VCaP (cell line): ENCODE results near the gene DDX5.
"Not testable (repeated sequence)": the region's sequence is repeated elsewhere in the genome, so short reads cannot be mapped to it uniquely, and the experiment has no call there.

Experiments used
- H3K27ac ChIP-seq: fragments of 450-650 bp; 2 replicates; pipeline ENCODE4 v1.5.1; 2017
- TF ChIP-seq, protein P1 (sequence below): fragments of 450-650 bp; conservative IDR thresholded peaks from 2 replicates; pipeline ENCODE4 v1.5.1; 2017; ENCODE audit warnings: mild to moderate bottlenecking, moderate library complexity

Gene DDX5

DNA sequence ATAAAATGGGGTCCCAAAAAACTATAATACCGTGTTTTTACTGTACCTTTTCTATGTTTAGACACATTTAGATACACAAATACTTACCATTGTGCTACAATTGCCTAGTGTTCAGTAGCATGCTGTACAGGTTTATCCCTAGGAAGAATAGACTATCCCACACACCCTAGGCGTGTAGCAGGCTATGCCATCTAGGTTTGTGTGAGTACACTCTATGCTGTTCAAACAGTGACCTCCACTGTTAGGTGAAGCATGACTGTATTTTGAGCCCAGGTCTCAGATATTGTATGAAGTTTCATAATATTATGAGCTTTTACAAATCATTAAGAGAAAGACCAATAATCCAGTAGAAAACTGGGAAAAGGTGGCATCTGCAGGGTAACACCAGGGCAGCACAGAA is 33.5 kb downstream of the DDX5 start:
- H3K27ac ChIP-seq: no peak overlapping the region
- TF ChIP-seq, protein P1, sequence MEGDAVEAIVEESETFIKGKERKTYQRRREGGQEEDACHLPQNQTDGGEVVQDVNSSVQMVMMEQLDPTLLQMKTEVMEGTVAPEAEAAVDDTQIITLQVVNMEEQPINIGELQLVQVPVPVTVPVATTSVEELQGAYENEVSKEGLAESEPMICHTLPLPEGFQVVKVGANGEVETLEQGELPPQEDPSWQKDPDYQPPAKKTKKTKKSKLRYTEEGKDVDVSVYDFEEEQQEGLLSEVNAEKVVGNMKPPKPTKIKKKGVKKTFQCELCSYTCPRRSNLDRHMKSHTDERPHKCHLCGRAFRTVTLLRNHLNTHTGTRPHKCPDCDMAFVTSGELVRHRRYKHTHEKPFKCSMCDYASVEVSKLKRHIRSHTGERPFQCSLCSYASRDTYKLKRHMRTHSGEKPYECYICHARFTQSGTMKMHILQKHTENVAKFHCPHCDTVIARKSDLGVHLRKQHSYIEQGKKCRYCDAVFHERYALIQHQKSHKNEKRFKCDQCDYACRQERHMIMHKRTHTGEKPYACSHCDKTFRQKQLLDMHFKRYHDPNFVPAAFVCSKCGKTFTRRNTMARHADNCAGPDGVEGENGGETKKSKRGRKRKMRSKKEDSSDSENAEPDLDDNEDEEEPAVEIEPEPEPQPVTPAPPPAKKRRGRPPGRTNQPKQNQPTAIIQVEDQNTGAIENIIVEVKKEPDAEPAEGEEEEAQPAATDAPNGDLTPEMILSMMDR: no peak

DNA sequence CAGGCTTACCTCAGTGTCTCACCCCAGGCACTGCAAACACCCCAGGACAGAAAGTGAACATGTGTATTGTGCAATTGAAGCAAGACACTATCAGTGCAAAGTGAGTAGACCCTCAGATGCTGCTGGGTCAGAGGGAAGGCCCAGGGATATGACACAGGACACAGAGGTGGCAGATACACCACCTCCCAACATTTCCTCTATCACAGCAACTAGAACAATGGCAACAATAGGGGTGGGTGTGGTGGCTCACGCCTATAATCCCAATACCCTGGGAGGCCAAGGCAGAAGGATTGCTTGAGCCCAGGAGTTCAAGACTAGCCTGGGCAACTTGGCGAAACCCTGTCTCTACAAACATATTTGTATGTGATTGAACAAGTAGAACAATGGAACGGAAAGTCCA is 34.6 kb downstream of the DDX5 start:
- TF ChIP-seq, protein P1: no peak
- no peak overlapping the region for H3K27ac ChIP-seq

DNA sequence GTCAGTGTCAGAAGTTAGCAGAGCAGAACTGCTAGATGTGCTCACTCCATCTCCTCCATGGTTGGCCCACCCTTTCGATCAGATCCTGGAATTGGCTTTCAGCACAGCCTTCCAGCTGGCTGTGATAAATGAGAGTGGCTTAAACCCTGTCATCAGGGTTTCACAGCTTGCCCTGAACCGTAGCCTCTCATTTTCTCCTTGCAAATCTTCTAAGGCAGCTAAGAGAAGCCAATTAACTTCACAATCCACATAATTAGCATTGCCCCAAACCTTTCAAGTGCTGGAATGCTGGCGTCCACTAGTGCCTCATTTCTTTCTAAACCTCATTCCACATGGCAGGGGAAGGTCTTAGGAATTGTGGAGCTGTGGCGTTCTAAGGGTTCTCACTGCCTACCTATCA is 35.5 kb downstream of the DDX5 start:
- TF ChIP-seq, protein P1: no peak
- H3K27ac ChIP-seq: no peak overlapping the region

DNA sequence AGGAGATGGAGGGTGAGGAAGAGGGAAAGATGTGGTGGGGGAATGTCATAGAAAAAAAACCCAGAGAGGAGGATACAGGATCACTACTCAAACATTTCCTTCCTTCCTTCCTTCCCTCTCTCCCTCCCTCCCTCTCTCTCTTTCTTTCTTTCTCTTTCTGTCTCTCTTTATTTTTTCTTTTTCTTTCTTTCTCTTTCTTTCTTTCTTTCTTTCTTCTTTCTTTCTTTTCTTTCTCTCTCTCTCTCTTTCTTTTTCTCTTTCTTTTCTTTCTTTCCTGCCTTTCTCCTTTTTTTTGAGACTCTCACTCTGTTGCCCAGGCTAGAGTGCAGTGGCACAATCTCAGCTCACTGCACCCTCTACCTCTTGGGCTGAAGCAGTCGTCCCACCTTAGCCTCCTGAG is 39.3 kb downstream of the DDX5 start:
- not testable (repeated sequence) for H3K27ac ChIP-seq

DNA sequence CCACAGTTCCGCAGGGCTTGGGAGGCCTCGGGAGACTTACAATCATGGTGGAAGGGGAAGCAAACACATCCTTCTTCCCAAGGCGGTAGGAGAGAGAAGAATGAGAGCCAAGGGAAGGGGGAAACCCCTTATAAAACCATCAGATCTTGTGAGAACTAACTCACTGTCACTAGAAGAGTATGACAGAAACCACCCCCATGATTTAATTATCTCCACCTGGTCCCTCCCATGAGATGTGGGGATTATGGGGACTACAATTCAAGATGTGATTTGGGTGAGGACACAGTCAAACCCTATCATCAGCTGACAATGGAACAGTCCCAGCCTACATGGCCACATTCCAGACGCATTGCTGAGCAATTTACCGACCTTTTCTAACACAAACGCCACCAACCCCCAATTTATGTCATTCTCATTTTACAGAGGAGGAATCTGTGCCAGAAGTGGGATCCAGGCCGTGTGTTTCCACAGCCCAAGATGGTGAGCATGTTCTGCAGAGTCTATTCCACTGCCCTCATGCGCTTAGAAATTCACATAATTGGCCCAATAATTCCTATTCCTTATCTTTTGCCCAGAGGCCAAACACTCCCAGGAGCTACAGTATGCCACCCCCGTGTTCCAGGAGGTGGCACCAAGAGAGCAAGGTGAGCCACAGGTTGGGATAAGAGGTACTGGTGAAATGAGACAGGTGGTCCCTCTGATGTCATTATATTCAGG is 39.9 kb downstream of the DDX5 start:
- TF ChIP-seq, protein P1: no peak
- no peak overlapping the region for H3K27ac ChIP-seq

DNA sequence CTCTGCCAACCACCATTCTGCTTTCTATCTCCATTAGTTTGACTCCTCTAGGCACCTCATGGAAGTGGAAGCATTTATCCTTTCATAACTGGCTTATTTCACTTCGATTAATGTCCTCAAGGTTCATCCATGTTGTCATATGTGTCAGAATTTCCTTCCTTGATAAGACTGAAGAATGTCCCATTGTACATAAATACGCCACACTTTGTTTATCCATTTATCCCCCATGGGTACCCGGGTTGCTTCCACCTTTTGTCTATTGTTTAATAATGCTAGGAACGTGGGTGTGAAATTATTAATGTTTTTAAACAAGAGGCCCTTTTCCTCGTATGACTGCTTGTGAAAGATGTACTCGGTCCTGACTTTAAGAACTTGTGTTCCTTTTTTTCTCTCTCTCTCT is 44.3 kb downstream of the DDX5 start:
- H3K27ac ChIP-seq: no peak overlapping the region
- TF ChIP-seq, protein P1: no peak

DNA sequence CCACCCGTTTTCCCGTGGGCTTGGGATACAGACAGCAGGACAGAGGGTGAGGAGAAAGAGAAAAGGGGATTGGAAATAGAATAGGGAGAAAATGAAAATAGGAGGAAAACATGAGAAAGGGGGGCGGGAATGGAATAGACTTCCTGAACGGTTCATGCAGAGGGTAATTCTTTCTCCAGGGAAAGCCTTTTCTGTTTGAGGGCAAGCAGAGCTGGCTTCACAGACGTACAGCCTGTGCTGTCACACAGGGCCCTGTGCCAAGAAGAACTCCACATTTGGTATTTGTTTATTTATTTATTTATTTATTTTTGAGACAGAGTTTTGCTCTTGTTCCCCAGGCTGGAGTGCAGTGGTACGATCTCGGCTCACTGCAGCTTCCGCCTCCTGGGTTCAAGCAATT is 45.1 kb downstream of the DDX5 start:
- H3K27ac ChIP-seq: no peak overlapping the region
- TF ChIP-seq, protein P1: no peak

DNA sequence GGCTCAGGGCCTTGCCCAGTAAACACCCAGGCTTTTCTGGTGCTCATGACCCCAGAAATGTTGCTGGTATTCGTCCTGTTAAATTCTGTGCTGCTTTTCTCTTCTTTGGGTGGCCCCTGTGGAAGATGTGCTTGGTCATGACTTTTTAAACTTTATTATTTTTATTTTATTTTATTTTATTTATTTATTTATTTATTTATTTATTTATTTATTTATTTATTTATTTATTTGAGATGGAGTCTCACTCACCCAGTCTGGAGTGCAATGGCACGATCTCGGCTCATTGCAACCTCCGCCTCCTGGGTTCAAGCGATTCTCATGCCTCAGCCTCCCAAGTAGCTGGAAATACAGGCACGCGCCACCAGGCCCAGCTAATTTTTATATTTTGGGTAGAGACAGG is 46.3 kb downstream of the DDX5 start:
- H3K27ac ChIP-seq: not testable (repeated sequence)

DNA sequence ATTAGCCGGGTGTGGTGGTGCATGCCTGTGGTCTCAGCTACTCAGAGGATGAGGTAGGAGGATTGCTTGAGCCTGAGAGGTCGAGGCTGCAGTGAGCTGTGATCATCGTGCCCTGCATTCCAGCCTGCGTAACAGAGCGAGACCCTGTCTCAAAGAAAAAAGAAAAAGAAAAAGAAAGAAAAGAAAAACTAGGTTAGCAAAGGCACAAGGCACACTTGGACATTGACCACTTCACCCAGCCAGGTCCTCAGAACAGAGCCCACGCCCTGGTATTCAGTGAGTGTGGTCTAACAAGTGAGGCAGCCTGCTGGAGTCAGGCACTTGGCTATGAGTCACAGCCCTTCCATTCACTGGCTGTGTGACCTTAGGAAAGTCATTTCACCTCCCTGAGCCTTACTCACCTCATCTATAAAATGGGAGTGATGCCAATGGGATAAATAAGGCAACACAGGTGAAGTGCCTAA is 46.8 kb downstream of the DDX5 start:
- no peak overlapping the region for H3K27ac ChIP-seq
- TF ChIP-seq, protein P1: no peak
